Left ventricle myocardium inferior (tissue), 1 donor: Measurements from ENCODE around the gene AKAP11. TPM values are rescaled to one million over a fixed set of nuclear protein-coding genes. Genes with fewer than 3 reads are reported as not detected.

Experiments
- DNase-seq: peaks from one replicate; pipeline ENCODE4 v3.0.0-alpha.2; 2020
- H3K27ac ChIP-seq: fragments of 200-600 bp; replicated peaks from 2 replicates; pipeline ENCODE4 v1.8.0; 2021
- H3K27me3 ChIP-seq: fragments of 200-600 bp; 2 replicates; pipeline ENCODE4 v1.8.0; 2021; ENCODE audit warnings: low read depth
- H3K36me3 ChIP-seq: fragments of 200-600 bp; 2 replicates; pipeline ENCODE4 v1.8.0; 2021
- H3K4me1 ChIP-seq: fragments of 200-600 bp; 2 replicates; pipeline ENCODE4 v1.8.0; 2021
- H3K4me3 ChIP-seq: fragments of 200-600 bp; 2 replicates; pipeline ENCODE4 v1.8.0; 2021; ENCODE audit warnings: mild to moderate bottlenecking, moderate library complexity
- H3K9me3 ChIP-seq: fragments of 200-600 bp; replicated peaks from 2 replicates; pipeline ENCODE4 v1.8.0; 2021
- intact Hi-C: fragments of 100-400 bp; cut with micrococcal nuclease; formaldehyde crosslinking; loops from one replicate; pipeline ENCODE4 v1.11.0; 2022
- total RNA-seq: library from RNA; stranded (reverse); fragmentation: NEBNext Ultra II Directional; extraction: Animal tissue kit (Norgen Biotek cat#: 25700); gene quantifications from one replicate; pipeline ENCODE4 v1.2.1, GENCODE V29; 2021
- TF ChIP-seq, protein P1 (sequence below): fragments of 200-600 bp; IDR thresholded peaks from 2 replicates; pipeline ENCODE4 v1.8.0; 2021; ENCODE audit warnings: antibody characterized with exemption, mild to moderate bottlenecking, borderline replicate concordance
- donor health status: DM: no; HTN: yes; CAD: no; lungs with severe emphysema.

Gene AKAP11
- total RNA-seq, 1 donor from 2014 or later: 22.7 TPM

- no peak for DNase-seq
- H3K27ac ChIP-seq: no peak overlapping the region
- TF ChIP-seq, protein P1, sequence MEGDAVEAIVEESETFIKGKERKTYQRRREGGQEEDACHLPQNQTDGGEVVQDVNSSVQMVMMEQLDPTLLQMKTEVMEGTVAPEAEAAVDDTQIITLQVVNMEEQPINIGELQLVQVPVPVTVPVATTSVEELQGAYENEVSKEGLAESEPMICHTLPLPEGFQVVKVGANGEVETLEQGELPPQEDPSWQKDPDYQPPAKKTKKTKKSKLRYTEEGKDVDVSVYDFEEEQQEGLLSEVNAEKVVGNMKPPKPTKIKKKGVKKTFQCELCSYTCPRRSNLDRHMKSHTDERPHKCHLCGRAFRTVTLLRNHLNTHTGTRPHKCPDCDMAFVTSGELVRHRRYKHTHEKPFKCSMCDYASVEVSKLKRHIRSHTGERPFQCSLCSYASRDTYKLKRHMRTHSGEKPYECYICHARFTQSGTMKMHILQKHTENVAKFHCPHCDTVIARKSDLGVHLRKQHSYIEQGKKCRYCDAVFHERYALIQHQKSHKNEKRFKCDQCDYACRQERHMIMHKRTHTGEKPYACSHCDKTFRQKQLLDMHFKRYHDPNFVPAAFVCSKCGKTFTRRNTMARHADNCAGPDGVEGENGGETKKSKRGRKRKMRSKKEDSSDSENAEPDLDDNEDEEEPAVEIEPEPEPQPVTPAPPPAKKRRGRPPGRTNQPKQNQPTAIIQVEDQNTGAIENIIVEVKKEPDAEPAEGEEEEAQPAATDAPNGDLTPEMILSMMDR: no peak
- H3K27me3 ChIP-seq: peaks cover 5% of the 10 kb centered on the region
- H3K4me3 ChIP-seq: no peak overlapping the region
- H3K4me1 ChIP-seq: no peaks in the 10 kb centered on the region
- H3K36me3 ChIP-seq: no peaks in the 10 kb centered on the region
- H3K9me3 ChIP-seq: no peaks in the 10 kb centered on the region
- intact Hi-C loops: no loop called here
These were observed 73.4 kb downstream of the AKAP11 start for GRCh38 chr13:42345367-42345766.

GRCh38 chr13:42348576-42348975 lies 76.6 kb downstream of the AKAP11 start:
- H3K36me3 ChIP-seq: no peaks in the 10 kb centered on the region
- intact Hi-C loops: no loop called here
- no peak for DNase-seq
- no peaks in the 10 kb centered on the region for H3K9me3 ChIP-seq
- no peak overlapping the region for H3K4me3 ChIP-seq
- TF ChIP-seq, protein P1: no peak
- no peak overlapping the region for H3K27ac ChIP-seq
- peaks cover 6% of the 10 kb centered on the region for H3K27me3 ChIP-seq
- H3K4me1 ChIP-seq: no peaks in the 10 kb centered on the region

GRCh38 chr13:42350141-42350540 lies 78.2 kb downstream of the AKAP11 start:
- no peaks in the 10 kb centered on the region for H3K9me3 ChIP-seq
- intact Hi-C loops: no loop called here
- peaks cover 6% of the 10 kb centered on the region for H3K27me3 ChIP-seq
- H3K27ac ChIP-seq: no peak overlapping the region
- H3K36me3 ChIP-seq: no peaks in the 10 kb centered on the region
- DNase-seq: no peak
- TF ChIP-seq, protein P1: no peak
- no peaks in the 10 kb centered on the region for H3K4me1 ChIP-seq
- H3K4me3 ChIP-seq: no peak overlapping the region

GRCh38 chr13:42354241-42355091 lies 82.5 kb downstream of the AKAP11 start:
- Histone ChIP-seq H3K4me1 (no peaks in the 10 kb centered on the region), H3K27me3 (peaks cover 6% of the 10 kb centered on the region), H3K27ac (no peak overlapping the region), H3K9me3 (no peaks in the 10 kb centered on the region), H3K4me3 (no peak overlapping the region), H3K36me3 (no peaks in the 10 kb centered on the region)
- intact Hi-C loops: no loop called here
- DNase-seq: no peak
- TF ChIP-seq, protein P1: no peak

DNA sequence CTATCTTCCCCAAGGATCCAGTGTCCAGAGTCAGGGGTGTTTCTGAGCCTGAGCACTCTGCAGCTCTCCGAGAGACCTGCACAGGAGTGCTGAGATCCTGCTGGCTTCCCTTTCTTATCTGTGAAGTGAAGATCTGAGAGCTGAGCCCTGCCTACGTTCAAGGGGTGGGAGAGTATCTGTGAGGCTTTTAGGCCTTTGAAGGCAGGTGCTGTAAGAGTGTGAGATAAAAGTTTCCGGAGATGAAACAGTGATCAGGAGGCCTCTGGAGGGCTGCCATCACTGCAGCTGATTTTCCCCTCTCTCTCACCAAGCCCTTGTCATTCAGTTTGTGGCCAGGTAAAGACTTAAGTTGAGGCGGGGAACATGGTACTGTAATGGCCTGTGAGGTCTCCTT lies 83.1 kb downstream of the AKAP11 start:
- TF ChIP-seq, protein P1: no peak
- intact Hi-C loops: no loop called here
- no peaks in the 10 kb centered on the region for H3K36me3 ChIP-seq
- H3K4me3 ChIP-seq: no peak overlapping the region
- H3K4me1 ChIP-seq: no peaks in the 10 kb centered on the region
- DNase-seq: no peak
- H3K9me3 ChIP-seq: no peaks in the 10 kb centered on the region
- no peak overlapping the region for H3K27ac ChIP-seq
- H3K27me3 ChIP-seq: peaks cover 6% of the 10 kb centered on the region
